Mucosa of stomach (tissue), 1 donor: Measurements from ENCODE around the gene C9orf78.

Experiments
- H3K27me3 ChIP-seq: one replicate; pipeline ENCODE4 v1.7.0; 2013; ENCODE audit warnings: mild to moderate bottlenecking, low read length; ENCODE audit not compliant: control insufficient read depth, insufficient read depth
- H3K36me3 ChIP-seq: one replicate; pipeline ENCODE4 v1.7.0; 2013; ENCODE audit warnings: low read length; ENCODE audit not compliant: control insufficient read depth, insufficient read depth
- H3K4me1 ChIP-seq: one replicate; pipeline ENCODE4 v1.7.0; 2013; ENCODE audit warnings: mild to moderate bottlenecking, low read length; ENCODE audit not compliant: control insufficient read depth, insufficient read depth
- H3K4me3 ChIP-seq: one replicate; pipeline ENCODE4 v1.7.0; 2013; ENCODE audit warnings: low read length
- H3K9ac ChIP-seq: one replicate; pipeline ENCODE4 v1.7.0; 2013; ENCODE audit warnings: mild to moderate bottlenecking, low read length, moderate library complexity
- H3K9me3 ChIP-seq: one replicate; pipeline ENCODE4 v1.7.0; 2013; ENCODE audit warnings: mild to moderate bottlenecking, low read length, moderate library complexity; ENCODE audit not compliant: control insufficient read depth
- donor health status: Pancreatic carcinoma.

C9orf78 gene

DNA sequence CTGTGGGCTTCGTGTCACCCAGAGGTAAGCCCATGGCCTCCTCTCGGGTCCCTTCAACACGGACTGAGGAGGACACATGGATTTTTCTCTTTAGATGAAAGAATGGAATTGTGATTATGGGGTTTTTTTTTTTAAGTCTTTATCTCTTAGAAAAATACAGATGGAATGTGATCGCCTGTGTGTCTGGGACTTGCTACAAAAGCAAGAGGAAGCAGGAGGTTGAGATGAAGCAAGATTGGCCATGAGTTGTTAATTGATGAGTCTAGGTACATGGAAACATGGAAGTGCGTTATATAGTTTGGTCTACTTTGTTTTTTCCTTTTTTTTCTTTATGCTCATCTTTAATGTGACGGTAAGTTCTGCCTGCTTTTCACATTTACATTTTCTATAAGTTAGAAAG lies 14.8 kb upstream of the C9orf78 start:
- no peak overlapping the region for H3K4me3 ChIP-seq
- H3K36me3 ChIP-seq, result peaks cover 11% of the 10 kb centered on the region
- no peaks in the 10 kb centered on the region for H3K27me3 ChIP-seq
- no peak overlapping the region for H3K9ac ChIP-seq
- H3K4me1 ChIP-seq, result peaks cover 8% of the 10 kb centered on the region
- no peaks in the 10 kb centered on the region for H3K9me3 ChIP-seq

DNA sequence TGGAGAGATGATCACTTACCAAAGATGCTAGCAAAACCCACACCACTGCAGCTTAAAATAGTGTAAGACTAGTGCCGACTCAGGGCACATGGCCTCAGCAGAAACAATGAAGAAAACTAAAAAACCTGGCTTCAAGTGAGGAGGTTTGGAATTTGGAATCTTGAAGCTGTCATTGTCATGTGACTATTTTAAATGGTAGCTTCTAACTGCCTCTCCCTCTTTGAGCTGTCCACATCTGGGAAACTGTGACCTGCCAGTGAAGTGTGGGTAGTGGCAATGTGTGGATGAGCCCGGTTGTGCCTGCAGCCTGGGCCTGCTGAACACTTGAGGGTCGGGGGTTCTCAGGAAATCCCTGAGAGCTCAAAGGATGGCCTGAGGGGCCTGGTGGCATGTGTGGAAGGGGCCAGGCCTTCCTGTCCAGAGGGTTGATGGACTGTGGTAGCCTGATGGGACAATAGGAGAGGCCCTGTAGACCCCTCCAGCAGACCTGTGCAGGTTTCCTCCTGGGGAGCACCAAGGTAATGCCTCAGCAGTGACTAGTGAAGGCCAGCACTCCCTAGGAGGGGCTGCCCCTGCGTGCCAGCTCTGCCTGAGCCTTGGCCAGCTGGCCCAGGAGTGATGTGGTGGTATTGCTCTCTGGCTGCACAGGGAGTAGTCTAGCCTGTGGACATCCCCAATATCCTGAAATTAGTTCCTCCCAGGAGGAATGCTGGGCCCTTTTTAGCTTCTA lies 13.8 kb upstream of the C9orf78 start:
- Histone ChIP-seq H3K4me1 (peaks cover 8% of the 10 kb centered on the region), H3K36me3 (peaks cover 6% of the 10 kb centered on the region), H3K27me3 (no peaks in the 10 kb centered on the region)

DNA sequence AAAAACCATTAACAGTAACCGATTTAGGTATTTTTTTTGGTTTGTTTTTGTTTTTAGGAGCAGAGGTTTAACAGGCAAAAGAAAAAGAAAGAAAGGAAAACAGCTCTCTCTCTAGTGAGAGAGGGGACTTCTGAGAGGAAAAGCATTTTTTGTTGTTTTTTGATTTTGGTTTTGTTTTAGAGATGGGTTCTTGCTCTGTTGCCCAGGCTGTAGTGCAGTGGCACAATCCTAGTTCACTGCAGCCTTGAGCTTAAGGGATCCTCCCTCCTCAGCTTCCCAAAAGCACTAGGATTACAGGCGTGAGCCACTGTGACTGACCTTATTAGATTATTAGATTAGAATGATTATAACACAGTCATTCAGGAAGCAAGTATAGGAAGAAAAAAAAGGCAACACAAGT lies 10.3 kb upstream of the C9orf78 start:
- Histone ChIP-seq H3K27me3 (no peaks in the 10 kb centered on the region), H3K9ac (no peak overlapping the region), H3K4me1 (no peaks in the 10 kb centered on the region), H3K9me3 (no peaks in the 10 kb centered on the region), H3K4me3 (no peak overlapping the region), H3K36me3 (no peaks in the 10 kb centered on the region)

More for the DNA sequence above, 13.8 kb upstream of the C9orf78 start:
- H3K9ac ChIP-seq, result no peak overlapping the region
- no peak overlapping the region for H3K4me3 ChIP-seq
- no peaks in the 10 kb centered on the region for H3K9me3 ChIP-seq

DNA sequence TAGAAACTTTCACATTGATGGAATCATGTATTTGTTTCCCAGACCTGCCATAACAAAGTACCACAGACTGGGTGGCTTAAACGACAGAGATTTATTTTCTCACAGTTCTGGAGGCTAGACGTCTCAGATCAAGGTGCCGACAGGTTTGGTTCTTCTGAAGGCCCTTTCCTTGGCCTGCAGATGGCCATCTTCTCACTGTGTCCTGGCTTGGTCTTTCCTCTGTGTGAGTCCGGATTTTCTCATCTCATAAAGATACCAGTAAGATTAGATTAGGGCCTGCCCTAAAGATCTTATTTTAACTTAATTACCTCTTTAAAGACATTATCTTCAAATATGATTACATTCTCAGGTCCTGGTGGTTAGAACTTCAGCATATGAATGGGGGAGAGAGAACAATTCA lies 6.0 kb upstream of the C9orf78 start:
- no peaks in the 10 kb centered on the region for H3K27me3 ChIP-seq
- no peak overlapping the region for H3K9ac ChIP-seq
- H3K4me3 ChIP-seq, result no peak overlapping the region

DNA sequence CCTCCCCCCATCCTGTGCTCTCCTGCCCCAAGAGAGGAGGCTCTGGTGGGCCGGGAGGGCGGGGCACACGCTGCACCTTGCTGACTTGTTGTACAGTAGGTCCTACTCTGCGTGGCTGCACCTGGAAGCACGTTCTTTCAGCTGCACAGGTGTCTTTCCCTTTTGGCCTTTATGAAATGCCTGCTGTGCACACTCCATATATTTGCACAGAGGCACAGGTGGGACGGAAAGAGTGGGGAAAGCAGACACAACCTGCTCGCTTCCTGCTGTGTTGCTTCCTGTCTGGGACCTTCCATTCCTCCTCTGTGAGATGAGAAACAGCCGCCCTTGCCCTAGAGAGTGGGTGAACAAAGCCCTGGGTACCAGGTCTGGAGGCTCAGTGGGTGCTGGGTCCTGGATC lies 5.0 kb upstream of the C9orf78 start:
- no peaks in the 10 kb centered on the region for H3K9me3 ChIP-seq
- no peaks in the 10 kb centered on the region for H3K36me3 ChIP-seq
- peaks cover 11% of the 10 kb centered on the region for H3K4me1 ChIP-seq
- H3K4me3 ChIP-seq, result no peak overlapping the region
- H3K9ac ChIP-seq, result no peak overlapping the region
- H3K27me3 ChIP-seq, result no peaks in the 10 kb centered on the region

More for the DNA sequence above, 6.0 kb upstream of the C9orf78 start:
- no peaks in the 10 kb centered on the region for H3K9me3 ChIP-seq
- H3K36me3 ChIP-seq, result no peaks in the 10 kb centered on the region
- peaks cover 8% of the 10 kb centered on the region for H3K4me1 ChIP-seq

DNA sequence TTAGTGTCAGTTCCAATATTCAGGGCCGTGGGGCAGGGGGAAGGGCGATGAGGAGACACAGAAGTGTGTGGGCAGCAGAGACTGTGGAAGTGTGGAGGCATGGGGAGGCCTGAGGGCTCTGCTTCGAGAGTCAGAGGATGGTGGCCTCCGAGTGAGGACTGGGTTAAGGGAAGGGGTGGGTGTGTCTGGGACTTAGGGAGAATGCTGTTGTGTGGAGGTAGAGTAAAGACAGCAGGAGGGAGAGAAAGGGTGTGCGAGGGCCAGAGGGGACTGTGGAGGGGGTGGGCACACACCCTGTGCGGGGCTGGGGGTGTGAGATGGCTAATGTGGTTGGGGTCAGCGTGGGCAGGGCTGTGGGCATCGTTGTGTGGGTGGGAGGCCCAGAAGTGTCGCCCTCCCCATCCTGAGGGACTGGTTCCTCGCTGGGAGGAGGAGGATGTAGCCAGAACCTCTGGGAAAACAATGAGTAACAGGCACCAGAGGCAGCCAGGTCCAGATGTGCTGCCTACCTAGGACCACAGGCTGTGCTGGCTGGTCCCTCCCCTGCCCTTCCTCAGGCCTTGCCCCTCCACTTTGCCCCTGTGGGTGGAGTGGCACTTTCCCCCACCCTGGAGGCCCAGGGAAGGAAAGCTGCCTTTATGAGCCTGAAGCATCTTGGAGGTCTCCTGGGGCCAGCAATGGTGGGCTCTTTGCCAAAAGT lies 4.4 kb upstream of the C9orf78 start:
- Histone ChIP-seq H3K9ac (no peak overlapping the region), H3K27me3 (no peaks in the 10 kb centered on the region), H3K36me3 (no peaks in the 10 kb centered on the region), H3K4me1 (peaks cover 11% of the 10 kb centered on the region), H3K9me3 (no peaks in the 10 kb centered on the region), H3K4me3 (no peak overlapping the region)

DNA sequence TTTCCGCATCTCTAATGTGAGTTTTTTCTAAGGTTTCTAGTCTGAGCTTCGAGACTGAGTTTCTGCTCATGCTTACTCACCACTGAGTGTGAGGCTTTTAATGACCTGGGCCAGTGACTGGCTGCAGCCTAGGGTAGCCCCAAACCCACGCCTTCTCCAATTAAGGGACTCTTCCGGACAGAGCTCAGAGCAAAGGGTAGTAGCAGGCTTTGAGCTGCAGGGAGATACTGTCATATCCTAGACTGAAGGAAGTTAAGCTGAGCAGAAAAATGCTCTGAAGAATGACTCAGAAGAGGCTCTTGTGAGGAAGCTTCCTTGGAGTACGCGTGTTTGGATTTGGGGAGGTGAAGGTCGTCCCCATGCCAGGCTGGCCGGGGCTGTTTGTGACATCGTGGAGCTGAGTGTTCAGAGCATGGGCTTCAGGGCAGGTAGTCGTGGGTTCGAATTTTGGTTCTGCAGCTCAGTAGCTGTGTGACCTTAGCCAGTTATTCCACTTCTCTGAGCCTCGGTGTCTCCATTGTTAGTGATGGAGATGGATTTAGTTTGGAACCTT lies 3.7 kb upstream of the C9orf78 start:
- Histone ChIP-seq H3K4me3 (no peak overlapping the region), H3K36me3 (no peaks in the 10 kb centered on the region), H3K9me3 (no peaks in the 10 kb centered on the region), H3K27me3 (no peaks in the 10 kb centered on the region), H3K9ac (no peak overlapping the region), H3K4me1 (peaks cover 13% of the 10 kb centered on the region)

DNA sequence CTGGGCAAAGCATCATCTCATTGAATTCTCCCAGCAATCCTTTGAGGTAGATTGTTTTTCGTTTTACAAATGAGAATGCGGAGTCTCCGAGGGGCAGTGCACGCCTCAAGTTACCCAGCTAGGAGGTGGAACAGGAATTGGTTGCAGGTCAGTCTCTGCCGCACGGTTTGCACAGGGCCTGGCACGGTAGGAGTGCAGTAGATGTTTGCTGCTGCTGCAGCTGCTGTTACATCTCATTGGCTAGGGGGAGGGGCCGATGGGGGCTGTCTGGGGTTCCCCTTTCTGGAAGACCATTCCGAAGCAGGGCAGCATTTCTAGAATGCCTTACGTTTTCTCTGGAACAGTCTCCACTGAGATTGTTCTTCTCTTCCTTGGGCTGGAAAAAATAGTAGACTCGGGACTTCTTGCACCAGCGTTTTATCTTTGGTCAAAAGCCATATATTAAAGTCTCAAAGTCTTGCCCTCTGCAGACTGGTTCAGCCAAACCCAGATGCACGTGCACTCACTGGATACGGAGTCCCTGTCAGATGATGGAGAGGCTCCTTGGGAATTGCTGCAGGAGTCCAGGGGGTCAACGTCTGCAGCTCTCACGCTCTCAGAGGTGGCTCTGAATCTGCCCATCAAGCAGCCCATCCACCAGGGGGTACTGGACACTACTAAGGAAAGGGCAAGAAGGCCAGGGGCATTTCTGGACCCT lies 1.4 kb upstream of the C9orf78 start:
- Histone ChIP-seq H3K27me3 (no peaks in the 10 kb centered on the region), H3K4me3 (peak overlapping the region; percentile 82), H3K36me3 (no peaks in the 10 kb centered on the region), H3K4me1 (peaks cover 14% of the 10 kb centered on the region), H3K9me3 (no peaks in the 10 kb centered on the region), H3K9ac (peak overlapping the region; percentile 86)

DNA sequence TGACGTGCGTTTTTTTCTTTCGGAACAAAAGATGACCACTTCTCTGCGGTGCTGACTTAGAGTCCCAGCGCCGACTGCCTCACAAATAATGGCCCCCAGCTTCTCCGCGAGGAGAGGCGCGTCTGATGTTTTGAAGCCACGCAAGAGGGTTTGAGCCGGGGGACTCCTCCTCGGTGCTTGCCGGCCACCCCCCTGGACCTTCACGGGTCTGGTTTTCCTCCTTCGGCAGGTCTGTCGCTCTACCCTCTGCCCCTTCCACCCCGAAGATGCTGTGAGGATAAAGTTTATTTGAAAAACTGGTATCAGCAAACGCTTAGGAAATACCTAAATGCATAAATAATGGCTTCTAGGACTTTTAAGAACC lies 767 bp upstream of the C9orf78 start:
- H3K4me3 ChIP-seq, result peak overlapping the region; percentile 82
- H3K27me3 ChIP-seq, result no peaks in the 10 kb centered on the region
- H3K9ac ChIP-seq, result peak overlapping the region; percentile 86
- H3K4me1 ChIP-seq, result peaks cover 14% of the 10 kb centered on the region
- H3K36me3 ChIP-seq, result no peaks in the 10 kb centered on the region
- no peaks in the 10 kb centered on the region for H3K9me3 ChIP-seq

DNA sequence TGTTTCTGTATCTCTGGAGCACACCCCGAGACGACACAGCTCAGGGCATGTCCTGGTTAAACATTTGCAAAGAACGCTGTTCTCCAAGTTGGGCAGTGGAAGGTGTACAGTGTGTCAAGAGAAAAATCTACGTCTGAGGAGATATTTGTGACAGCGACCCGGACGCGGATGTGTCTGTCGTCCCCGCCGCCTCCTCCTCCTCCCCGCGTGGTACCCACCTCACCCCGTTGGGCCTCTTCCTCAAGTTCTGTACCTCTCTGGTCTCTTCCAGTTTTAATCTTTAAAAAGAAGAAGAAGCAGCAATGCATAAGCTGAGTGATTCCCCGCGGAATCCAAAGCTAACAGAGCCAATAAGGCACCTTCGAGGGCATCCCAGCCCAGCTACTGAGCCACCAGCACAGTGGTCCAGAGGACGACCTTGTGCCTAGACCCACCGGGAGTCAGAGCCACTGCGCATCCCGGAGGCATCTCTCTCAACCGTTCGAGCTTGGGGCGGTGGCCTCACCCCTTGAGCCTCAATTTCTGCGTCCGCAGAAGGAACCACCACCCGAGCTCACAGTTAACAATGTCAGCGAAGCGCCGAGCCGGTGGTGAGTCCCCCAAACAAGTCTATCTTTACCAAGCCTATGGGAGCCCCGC lies 467 bp downstream of the C9orf78 start:
- H3K9ac ChIP-seq, result peak overlapping the region; percentile 92
- H3K9me3 ChIP-seq, result no peaks in the 10 kb centered on the region
- no peaks in the 10 kb centered on the region for H3K27me3 ChIP-seq
- H3K4me1 ChIP-seq, result peaks cover 14% of the 10 kb centered on the region
- H3K36me3 ChIP-seq, result no peaks in the 10 kb centered on the region
- H3K4me3 ChIP-seq, result peak overlapping the region; percentile 100

DNA sequence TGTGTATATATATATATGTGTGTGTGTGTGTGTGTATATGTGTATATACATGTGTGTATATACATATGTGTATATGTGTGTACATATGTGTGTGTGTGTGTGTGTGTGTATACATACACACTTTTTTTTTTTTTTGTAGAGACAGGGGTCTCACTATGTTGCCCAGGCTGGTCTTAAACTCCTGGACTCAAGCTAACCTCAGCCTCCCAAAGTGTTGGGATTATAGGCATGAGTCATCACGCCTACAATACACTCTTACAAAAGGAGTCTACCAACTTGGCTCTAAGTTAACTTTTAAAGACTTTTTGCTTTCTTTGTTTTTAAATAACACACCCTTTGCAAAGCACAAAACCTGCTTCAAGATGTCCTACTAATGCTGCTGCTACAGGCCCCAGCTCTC lies 2.1 kb downstream of the C9orf78 start:
- Histone ChIP-seq H3K27me3 (no peaks in the 10 kb centered on the region), H3K4me3 (no peak overlapping the region), H3K36me3 (peaks cover 4% of the 10 kb centered on the region), H3K9ac (no peak overlapping the region), H3K4me1 (peaks cover 14% of the 10 kb centered on the region), H3K9me3 (no peaks in the 10 kb centered on the region)
